K562 (cell line): ENCODE data around the gene ACACB. TPM values are rescaled to one million over a fixed set of nuclear protein-coding genes. Genes with fewer than 3 reads are reported as not detected.

Experiments used
- ATAC-seq: fragments of 200-7000 bp; cut with Tn5 transposase; 3 replicates; pipeline ENCODE4 v1.9.1; 2020; ENCODE audit warnings: moderate library complexity
- BruUV-seq: library from RNA; stranded (reverse); fragments of 400-500 nt; replicated peaks from 2 replicates; lab custom pipeline; 2021; lab: Mats Ljungman, UMichigan
- CTCF ChIA-PET: fragments of 300-600 bp; formaldehyde crosslinking; extraction: SDS; loops from one replicate; lab custom pipeline; 2021; ENCODE audit warnings: low intra/inter-chr PET ratio; lab: Yijun Ruan, JAX
- POLR2A ChIA-PET: fragments of 300-600, 350-650 bp; sonication (Branson Sonifier 250); formaldehyde crosslinking; extraction: SDS; loops from one replicate; lab custom pipeline; 2021; ENCODE audit warnings: antibody characterized with exemption, inconsistent platforms; lab: Yijun Ruan, JAX
- DNase-seq, 4 experiments: peaks; one replicate each; pipeline versions ENCODE4 v3.0.0 to v3.0.0-alpha.2; 2011 to 2018; ENCODE audit warnings: low spot score in 3 of 4, mixed read lengths in 3 of 4; ENCODE audit errors: extremely low read depth in 1 of 4
- FAIRE-seq: peaks from 2 replicates; lab custom pipeline; 2011; peaks lifted over from hg19 to GRCh38; lab: Jason Lieb, UNC
- H2AFZ ChIP-seq: 2 replicates; pipeline ENCODE4 v1.6.0; 2011; ENCODE audit warnings: low read depth, low read length, control low read depth, inconsistent platforms
- H3K27ac ChIP-seq: fragments of 200-600 bp; 3 replicates; pipeline ENCODE4 v1.8.0; 2011; ENCODE audit warnings: low read depth, mild to moderate bottlenecking, control low read depth, inconsistent platforms, low read length, moderate library complexity, mixed read lengths; ENCODE audit errors: extremely low read depth
- H3K27me3 ChIP-seq, 2 experiments: fragments of 300-600 bp in 1 of 2; 2 replicates in 1 of 2; 3 replicates in 1 of 2; pipeline versions ENCODE4 v1.6.0 to v1.8.0; 2011; ENCODE audit warnings: inconsistent platforms in 2 of 2, low read length in 2 of 2, mild to moderate bottlenecking in 1 of 2, mixed read lengths in 1 of 2, moderate library complexity in 1 of 2; ENCODE audit not compliant: control insufficient read depth in 2 of 2, insufficient read depth in 2 of 2
- H3K36me3 ChIP-seq: fragments of 300-600 bp; 3 replicates; pipeline ENCODE4 v1.8.0; 2011; ENCODE audit warnings: mild to moderate bottlenecking, low read length, inconsistent platforms; ENCODE audit not compliant: control insufficient read depth, insufficient read depth
- H3K4me1 ChIP-seq, 2 experiments: fragments of 200-600 bp in 1 of 2; replicated peaks in 1 of 2; 2 replicates in 1 of 2; 3 replicates in 1 of 2; pipeline versions ENCODE4 v1.5.1 to v1.8.0; 2011; ENCODE audit warnings: inconsistent platforms in 2 of 2, low read length in 2 of 2, mild to moderate bottlenecking in 1 of 2, mixed read lengths in 1 of 2, moderate library complexity in 1 of 2; ENCODE audit not compliant: control insufficient read depth in 2 of 2, insufficient read depth in 2 of 2
- H3K4me2 ChIP-seq: 2 replicates; pipeline ENCODE4 v1.6.1; 2011; ENCODE audit warnings: low read length, control low read depth, inconsistent platforms, mixed read lengths; ENCODE audit not compliant: insufficient read depth
- H3K4me3 ChIP-seq: fragments of 200-600 bp; sonication (generic), shearing (Covaris generic); 2 replicates; pipeline ENCODE4 v1.5.1; 2016; ENCODE audit warnings: control low read depth, inconsistent platforms
- H3K79me2 ChIP-seq: fragments of 200-600 bp; 3 replicates; pipeline ENCODE4 v1.8.0; 2011; ENCODE audit warnings: low read length, inconsistent platforms; ENCODE audit not compliant: control insufficient read depth, insufficient read depth
- H3K9ac ChIP-seq, 2 experiments: 2 replicates each; pipeline versions ENCODE4 v1.6.0 to v1.6.1; 2011; ENCODE audit warnings: low read depth in 2 of 2, low read length in 2 of 2, control low read depth in 1 of 2, inconsistent platforms in 1 of 2, mild to moderate bottlenecking in 1 of 2, mixed read lengths in 1 of 2; ENCODE audit not compliant: insufficient read depth in 1 of 2
- H3K9me1 ChIP-seq: one replicate; pipeline ENCODE4 v1.6.0; 2011; ENCODE audit warnings: inconsistent platforms, mild to moderate bottlenecking, low read length, moderate library complexity; ENCODE audit not compliant: control insufficient read depth, insufficient read depth
- H3K9me3 ChIP-seq: replicated peaks from 2 replicates; pipeline ENCODE4 v1.5.1; 2011; ENCODE audit warnings: low read depth, low read length, inconsistent platforms; ENCODE audit not compliant: control insufficient read depth, insufficient read depth
- H4K20me1 ChIP-seq: replicated peaks from 2 replicates; pipeline ENCODE4 v1.6.1; 2011; ENCODE audit warnings: low read length, inconsistent platforms, mixed read lengths; ENCODE audit not compliant: control insufficient read depth, insufficient read depth
- ADNP ChIP-seq: fragments of 200-800 bp; sonication (Bioruptor generic); IDR thresholded peaks from 2 replicates; pipeline ENCODE4 v1.6.1; 2016; ENCODE audit warnings: missing genetic modification characterization, missing compliant biosample characterization
- DNMT1 ChIP-seq: fragments of 450-650 bp; IDR thresholded peaks from 2 replicates; pipeline ENCODE4 v1.6.1; 2016; ENCODE audit warnings: antibody characterized with exemption, mild to moderate bottlenecking
- HEY1 ChIP-seq: fragments of 250-450 bp; sonication (Bioruptor Pico); IDR thresholded peaks from 2 replicates; pipeline ENCODE4 v1.5.0; 2020; ENCODE audit warnings: mild to moderate bottlenecking, moderate library complexity, borderline replicate concordance
- MNT ChIP-seq, 2 experiments: fragments of 450-650 bp; conservative IDR thresholded peaks; 2 replicates each; pipeline ENCODE4 v1.6.1; 2017; ENCODE audit warnings: mild to moderate bottlenecking in 2 of 2, moderate library complexity in 2 of 2
- NEUROD1 ChIP-seq: fragments of 150-350 bp; IDR thresholded peaks from 2 replicates; pipeline ENCODE4 v1.6.1; 2014; ENCODE audit warnings: borderline replicate concordance, low read length, low read depth; ENCODE audit not compliant: partially characterized antibody
- NRF1 ChIP-seq, 2 experiments: fragments of 450-650 bp; IDR thresholded peaks in 1 of 2; conservative IDR thresholded peaks in 1 of 2; 2 replicates each; pipeline ENCODE4 v1.6.1; 2014; ENCODE audit warnings: mild to moderate bottlenecking in 2 of 2
- RBM22 ChIP-seq: fragments of 200-400 bp; formaldehyde crosslinking; IDR thresholded peaks from 2 replicates; pipeline ENCODE4 v1.6.1; 2018; ENCODE audit warnings: low read length, low read depth; ENCODE audit not compliant: poor library complexity, severe bottlenecking
- STAT5B ChIP-seq: fragments of 250-450 bp; sonication (Bioruptor Pico); IDR thresholded peaks from 2 replicates; pipeline ENCODE4 v1.8.0; 2021; ENCODE audit warnings: mild to moderate bottlenecking, inconsistent platforms
- ZBTB12 ChIP-seq: fragments of 250-450 bp; sonication (Bioruptor Pico); IDR thresholded peaks from 2 replicates; pipeline ENCODE4 v1.4.0; 2020
- ZBTB8A ChIP-seq: fragments of 450-650 bp; IDR thresholded peaks from 2 replicates; pipeline ENCODE4 v1.6.1; 2018; ENCODE audit warnings: mild to moderate bottlenecking, moderate library complexity; ENCODE audit not compliant: partially characterized antibody
- ZBTB9 ChIP-seq: fragments of 450-650 bp; formaldehyde crosslinking; IDR thresholded peaks from 2 replicates; pipeline ENCODE4 v1.4.0; 2020; ENCODE audit warnings: mild to moderate bottlenecking, moderate library complexity
- WGBS: fragments of 100-300 bp; shearing (Covaris generic); methylation state at CpG from one replicate; pipeline ENCODE4 v1.1.6; 2016; ENCODE audit warnings: low coverage, mixed read lengths; ENCODE audit not compliant: insufficient coverage; ENCODE audit errors: missing lambda C conversion rate; 5-methylcytosine and 5-hydroxymethylcytosine counted together
- in situ Hi-C: fragments of 300-500 bp; cut with MboI; formaldehyde crosslinking; loops from 4 replicates; pipeline ENCODE4 v1.15.0; 2018; ENCODE audit warnings: inconsistent platforms, mixed read lengths
- intact Hi-C: fragments of 100-400 bp; cut with micrococcal nuclease; formaldehyde crosslinking; loops from 2 replicates; pipeline ENCODE4 v1.14.2; 2022
- polyA plus RNA-seq, 8 experiments: library from polyadenylated mRNA; depleted of rRNA in 4 of 8; stranded (reverse) in 5 of 8; unstranded in 3 of 8; fragments of >200 nt; fragmentation: Nextera tagmentation in 2 of 8; fragmentation: Illumina TruSeq in 1 of 8; extraction: Ambion mirVana in 2 of 8; extraction: Trizol in 1 of 8; gene quantifications; 2 replicates each; pipeline versions ENCODE4 v1.2.1 to v1.2.3, GENCODE V29; 2011 to 2014; ENCODE audit warnings: inconsistent platforms in 1 of 8, missing spikeins in 1 of 8
- total RNA-seq, 7 experiments: library from RNA; depleted of rRNA in 6 of 7; stranded (reverse); fragments of >200 nt in 6 of 7; fragmentation: Illumina TruSeq in 2 of 7; extraction: Trizol in 2 of 7; gene quantifications; 2 replicates each; pipeline versions ENCODE4 v1.2.1 to v1.2.3, GENCODE V29; 2011 to 2021; ENCODE audit warnings: low replicate concordance in 1 of 7

Gene ACACB
- total and polyA plus RNA-seq, 9 of the 15 experiments (the other 6 are each of a cell fraction or from before 2014, with no cell fraction given), result 0.10 to 2.5 (median 0.83) TPM

- peaks cover 32% of the 10 kb centered on the region for H3K79me2 ChIP-seq
- no peaks in the 10 kb centered on the region for H3K9me3 ChIP-seq
- ChIA-PET CTCF (interaction anchor here (0.8 to 1.5 kb wide), 4 partner anchors 290 to 530 kb away, joined by 4 to 8 read pairs (median 5); no protein-coding TSS in a partner anchor), POLR2A (interaction anchor here (0.6 to 1.0 kb wide), 3 partner anchors 268 to 440 kb away, joined by 3 to 5 read pairs (median 3); no protein-coding TSS in a partner anchor)
- BruUV-seq, result TSS peak; percentile 87
- H3K27me3 ChIP-seq, result no peaks in the 10 kb centered on the region
- intact Hi-C loops, result loop anchor here (1.0 to 10.0 kb wide), 6 partner anchors 78 to 530 kb away; partner anchors contain the start of gene ISCU
- H2AFZ ChIP-seq, result peak within 1 kb of the TSS; percentile 96
- no peaks in the 10 kb centered on the region for H4K20me1 ChIP-seq
- peak within 1 kb of the TSS; percentile 77 to 94 for H3K9ac ChIP-seq
- FAIRE-seq, result peak; percentile 92
- H3K4me3 ChIP-seq, result peak within 1 kb of the TSS; percentile 47
- in situ Hi-C loops, result loop anchor here (5.0 to 10.0 kb wide), 2 partner anchors 428 to 531 kb away; partner anchors contain the start of genes ISCU and SART3
- peak; percentile 77 for ATAC-seq
- DNase-seq, result peak; percentile 86 to 96 (median 88)
- H3K27ac ChIP-seq, result peak within 1 kb of the TSS; percentile 75
- peaks cover 6 to 41% of the 10 kb centered on the region in 2 experiments; a peak in 4 of 5 replicates for H3K4me1 ChIP-seq
- H3K36me3 ChIP-seq, result peaks cover 35% of the 10 kb centered on the region
- 3% methylated on average over 42 of the region's 45 CpGs for WGBS
- peaks cover 3% of the 10 kb centered on the region for H3K9me1 ChIP-seq
- peak within 1 kb of the TSS; percentile 94 for H3K4me2 ChIP-seq
- peak; percentile 95 to 98 for TF ChIP-seq MNT (conservative IDR thresholded peaks at IDR 0.05)
- TF ChIP-seq NRF1 (conservative IDR thresholded peaks at IDR 0.05 in 1 of 2, IDR thresholded peaks at IDR 0.05 in 1 of 2), result peak; percentile 81 to 85
- peak; percentile 72 for TF ChIP-seq NEUROD1
- no peak for TF ChIP-seq ZBTB8A
- peak; percentile 68 for TF ChIP-seq ADNP (tag)
- TF ChIP-seq DNMT1, result no peak
- TF ChIP-seq RBM22, result no peak
- TF ChIP-seq HEY1 (CRISPR knock-in tag), result no peak
- TF ChIP-seq ZBTB12 (CRISPR knock-in tag), result peak; percentile 86
- TF ChIP-seq ZBTB9 (CRISPR knock-in tag), result 0 out of 2 replicates have a peak, but pooled peaks have one; percentile 23
- TF ChIP-seq STAT5B, result no peak
Observed at GRCh38 chr12:109093022-109093918, 23.1 kb upstream of the ACACB start, which contains the start of gene ALKBH2. ALKBH2 (minus strand) TSS chr12:109093472; CDS start chr12:109092786, 686 bp downstream.
